Measurements from ENCODE around the gene TUBD1. TPM values are rescaled to one million over a fixed set of nuclear protein-coding genes. Genes with fewer than 3 reads are reported as not detected.

The TUBD1 gene
- total and polyA plus RNA-seq, 2 of the 13 experiments (the other 11 are each of a cell fraction or from before 2014, with no cell fraction given) = 18.2 to 25.9 TPM

DNA sequence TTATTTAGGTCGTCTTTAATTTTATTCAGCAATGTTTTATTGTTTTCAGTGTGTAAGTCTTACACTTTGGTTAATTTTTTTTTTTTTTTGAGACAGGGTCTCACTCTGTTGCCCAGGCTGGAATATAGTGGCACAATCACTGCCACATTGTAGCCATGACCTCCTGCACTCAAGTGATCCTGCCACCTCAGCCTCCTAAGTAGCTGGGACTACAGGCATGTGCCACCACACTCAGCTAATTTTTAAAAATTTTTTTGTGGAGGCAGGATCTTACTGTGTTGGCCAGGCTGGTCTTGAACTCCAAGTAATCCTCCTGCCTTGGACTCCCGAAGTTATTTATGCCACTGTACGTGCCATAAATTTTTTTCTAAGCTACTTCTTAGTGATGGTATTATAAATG lies 14.7 kb upstream of the TUBD1 start:
- H3K27me3 ChIP-seq (ENCODE audit: control insufficient read depth in 1 of 2, insufficient read depth in 2 of 2, low read length in 2 of 2) = no peaks in the 10 kb centered on the region; a peak in 1 of 5 replicates
- H3K36me3 ChIP-seq (replicated peaks in 1 of 2; ENCODE audit: control insufficient read depth in 1 of 2, insufficient read depth in 2 of 2, low read length in 2 of 2) = peaks cover 0 to 24% of the 10 kb centered on the region in 2 experiments; a peak in 3 of 5 replicates
- DNase-seq (ENCODE audit: low spot score) = no peak
- no peak overlapping the region for H3K27ac ChIP-seq (ENCODE audit: extremely low read length, insufficient read depth, low read length)
- peaks cover 6% of the 10 kb centered on the region for H4K20me1 ChIP-seq (ENCODE audit: insufficient read depth, low read length)
- no peak overlapping the region for H3K4me3 ChIP-seq (replicated peaks in 1 of 3; ENCODE audit: insufficient read depth in 1 of 3, low read depth in 2 of 3, low read length in 3 of 3)
- intact Hi-C loops (cut with micrococcal nuclease; ENCODE audit: unreplicated experiment) (no loop called here), in situ Hi-C loops (cut with HindIII; ENCODE audit: extremely low pct_ligation_motif_present, low pct_unique_long_range_greater_than_20kb) (no loop called here)
- ChIA-PET CTCF (ENCODE audit: low intra/inter-chr PET ratio, low total read pairs) (no interaction called here), POLR2A (no interaction called here)
- H3K9me3 ChIP-seq (ENCODE audit: low read length) = no peaks in the 10 kb centered on the region
- H3K79me2 ChIP-seq (ENCODE audit: insufficient read depth, low read length) = peaks cover 46% of the 10 kb centered on the region
- peaks cover 12% of the 10 kb centered on the region for H3K4me1 ChIP-seq (ENCODE audit: insufficient read depth, low read length)
- no peak overlapping the region for H2AFZ ChIP-seq (ENCODE audit: low read length)
- WGBS (ENCODE audit: low lambda C conversion rate) = 95% methylated on average over 3 of the region's 3 CpGs
- H3K4me2 ChIP-seq (ENCODE audit: low read depth, low read length) = no peak overlapping the region
- BruUV-seq (replicated peaks) = no TSS peak
- no peak for FAIRE-seq
- TF ChIP-seq ZNF121 (CRISPR knock-in tag; IDR thresholded peaks at IDR 0.05) = peak; percentile 76
- TF ChIP-seq, protein P1, sequence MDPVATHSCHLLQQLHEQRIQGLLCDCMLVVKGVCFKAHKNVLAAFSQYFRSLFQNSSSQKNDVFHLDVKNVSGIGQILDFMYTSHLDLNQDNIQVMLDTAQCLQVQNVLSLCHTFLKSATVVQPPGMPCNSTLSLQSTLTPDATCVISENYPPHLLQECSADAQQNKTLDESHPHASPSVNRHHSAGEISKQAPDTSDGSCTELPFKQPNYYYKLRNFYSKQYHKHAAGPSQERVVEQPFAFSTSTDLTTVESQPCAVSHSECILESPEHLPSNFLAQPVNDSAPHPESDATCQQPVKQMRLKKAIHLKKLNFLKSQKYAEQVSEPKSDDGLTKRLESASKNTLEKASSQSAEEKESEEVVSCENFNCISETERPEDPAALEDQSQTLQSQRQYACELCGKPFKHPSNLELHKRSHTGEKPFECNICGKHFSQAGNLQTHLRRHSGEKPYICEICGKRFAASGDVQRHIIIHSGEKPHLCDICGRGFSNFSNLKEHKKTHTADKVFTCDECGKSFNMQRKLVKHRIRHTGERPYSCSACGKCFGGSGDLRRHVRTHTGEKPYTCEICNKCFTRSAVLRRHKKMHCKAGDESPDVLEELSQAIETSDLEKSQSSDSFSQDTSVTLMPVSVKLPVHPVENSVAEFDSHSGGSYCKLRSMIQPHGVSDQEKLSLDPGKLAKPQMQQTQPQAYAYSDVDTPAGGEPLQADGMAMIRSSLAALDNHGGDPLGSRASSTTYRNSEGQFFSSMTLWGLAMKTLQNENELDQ (CRISPR knock-in tag; IDR thresholded peaks at IDR 0.05; ENCODE audit: borderline replicate concordance) = no peak
- ATAC-seq = no peak
- H3K9ac ChIP-seq (ENCODE audit: insufficient read depth, low read depth, low read length) = no peak overlapping the region

DNA sequence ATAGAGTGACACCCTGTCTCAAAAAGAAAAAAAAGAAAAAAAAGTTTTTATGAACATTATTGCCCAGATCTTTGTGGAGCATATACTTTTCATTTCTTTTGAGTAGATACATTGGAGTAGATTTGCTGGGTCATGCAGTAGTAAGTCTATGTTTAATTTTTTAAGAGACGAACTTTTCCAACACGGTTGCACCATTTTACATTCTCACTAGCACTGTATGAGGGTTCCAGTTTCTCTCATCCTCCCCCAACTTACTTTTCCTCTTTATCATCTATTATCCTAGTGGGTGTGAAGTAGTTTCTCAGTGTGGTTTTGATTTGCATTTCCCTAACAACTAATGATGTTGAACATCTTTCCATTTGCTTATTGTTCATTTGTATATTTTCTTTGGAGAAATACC lies 10.7 kb upstream of the TUBD1 start:
- no peaks in the 10 kb centered on the region for H3K27me3 ChIP-seq (ENCODE audit: control insufficient read depth in 1 of 2, insufficient read depth in 2 of 2, low read length in 2 of 2)
- DNase-seq (ENCODE audit: low spot score) (no peak), ATAC-seq (no peak), FAIRE-seq (no peak)
- H4K20me1 ChIP-seq (ENCODE audit: insufficient read depth, low read length) = peaks cover 6% of the 10 kb centered on the region
- CTCF ChIA-PET (ENCODE audit: low intra/inter-chr PET ratio, low total read pairs) = no interaction called here
- peaks cover 78% of the 10 kb centered on the region for H3K79me2 ChIP-seq (ENCODE audit: insufficient read depth, low read length)
- H3K9ac ChIP-seq (ENCODE audit: insufficient read depth, low read depth, low read length) = no peak overlapping the region
- BruUV-seq (replicated peaks) = no TSS peak
- H3K9me3 ChIP-seq (ENCODE audit: low read length) = no peaks in the 10 kb centered on the region
- H2AFZ ChIP-seq (ENCODE audit: low read length) = no peak overlapping the region
- peaks cover 2 to 9% of the 10 kb centered on the region in 2 experiments; a peak in 4 of 5 replicates for H3K36me3 ChIP-seq (replicated peaks in 1 of 2; ENCODE audit: control insufficient read depth in 1 of 2, insufficient read depth in 2 of 2, low read length in 2 of 2)
- POLR2A ChIA-PET = no interaction called here
- H3K27ac ChIP-seq (ENCODE audit: extremely low read length, insufficient read depth, low read length) = no peak overlapping the region
- H3K4me3 ChIP-seq (replicated peaks in 1 of 3; ENCODE audit: insufficient read depth in 1 of 3, low read depth in 2 of 3, low read length in 3 of 3) = no peak overlapping the region
- peaks cover 16% of the 10 kb centered on the region for H3K4me1 ChIP-seq (ENCODE audit: insufficient read depth, low read length)
- 96% methylated on average over 2 of the region's 2 CpGs for WGBS (ENCODE audit: low lambda C conversion rate)
- intact Hi-C loops (cut with micrococcal nuclease; ENCODE audit: unreplicated experiment) = no loop called here
- H3K4me2 ChIP-seq (ENCODE audit: low read depth, low read length) = no peak overlapping the region
- in situ Hi-C loops (cut with HindIII; ENCODE audit: extremely low pct_ligation_motif_present, low pct_unique_long_range_greater_than_20kb) = no loop called here
- TF ChIP-seq RBM22 (optimal IDR thresholded peaks at IDR 0.05; ENCODE audit: low read length) (no peak), ZC3H13 (CRISPR knock-in tag; IDR thresholded peaks at IDR 0.05) (no peak), ZNF746 (CRISPR knock-in tag; IDR thresholded peaks at IDR 0.05) (no peak), KDM4B (CRISPR knock-in tag; IDR thresholded peaks at IDR 0.05) (no peak), PHF21A (CRISPR knock-in tag; IDR thresholded peaks at IDR 0.05) (no peak), TGIF2 (CRISPR knock-in tag; IDR thresholded peaks at IDR 0.05) (no peak), SAP130 (CRISPR knock-in tag; IDR thresholded peaks at IDR 0.05; ENCODE audit: low read depth) (no peak), ZBTB21 (CRISPR knock-in tag; IDR thresholded peaks at IDR 0.05) (no peak)
- TF ChIP-seq, protein P2, sequence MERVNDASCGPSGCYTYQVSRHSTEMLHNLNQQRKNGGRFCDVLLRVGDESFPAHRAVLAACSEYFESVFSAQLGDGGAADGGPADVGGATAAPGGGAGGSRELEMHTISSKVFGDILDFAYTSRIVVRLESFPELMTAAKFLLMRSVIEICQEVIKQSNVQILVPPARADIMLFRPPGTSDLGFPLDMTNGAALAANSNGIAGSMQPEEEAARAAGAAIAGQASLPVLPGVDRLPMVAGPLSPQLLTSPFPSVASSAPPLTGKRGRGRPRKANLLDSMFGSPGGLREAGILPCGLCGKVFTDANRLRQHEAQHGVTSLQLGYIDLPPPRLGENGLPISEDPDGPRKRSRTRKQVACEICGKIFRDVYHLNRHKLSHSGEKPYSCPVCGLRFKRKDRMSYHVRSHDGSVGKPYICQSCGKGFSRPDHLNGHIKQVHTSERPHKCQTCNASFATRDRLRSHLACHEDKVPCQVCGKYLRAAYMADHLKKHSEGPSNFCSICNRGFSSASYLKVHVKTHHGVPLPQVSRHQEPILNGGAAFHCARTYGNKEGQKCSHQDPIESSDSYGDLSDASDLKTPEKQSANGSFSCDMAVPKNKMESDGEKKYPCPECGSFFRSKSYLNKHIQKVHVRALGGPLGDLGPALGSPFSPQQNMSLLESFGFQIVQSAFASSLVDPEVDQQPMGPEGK (CRISPR knock-in tag; IDR thresholded peaks at IDR 0.05) = no peak
- TF ChIP-seq, protein P3, sequence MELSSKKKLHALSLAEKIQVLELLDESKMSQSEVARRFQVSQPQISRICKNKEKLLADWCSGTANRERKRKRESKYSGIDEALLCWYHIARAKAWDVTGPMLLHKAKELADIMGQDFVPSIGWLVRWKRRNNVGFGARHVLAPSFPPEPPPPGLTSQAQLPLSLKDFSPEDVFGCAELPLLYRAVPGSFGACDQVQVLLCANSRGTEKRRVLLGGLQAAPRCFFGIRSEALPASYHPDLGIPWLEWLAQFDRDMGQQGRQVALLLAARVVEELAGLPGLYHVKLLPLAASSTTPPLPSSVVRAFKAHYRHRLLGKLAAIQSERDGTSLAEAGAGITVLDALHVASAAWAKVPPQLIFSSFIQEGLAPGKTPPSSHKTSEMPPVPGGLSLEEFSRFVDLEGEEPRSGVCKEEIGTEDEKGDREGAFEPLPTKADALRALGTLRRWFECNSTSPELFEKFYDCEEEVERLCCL (CRISPR knock-in tag; IDR thresholded peaks at IDR 0.05; ENCODE audit: borderline replicate concordance) = no peak
